SIG-M5 treated with dmso at 0.1 percent for 504 hours (cell line): ENCODE measurements around the gene RAB40C.

Experiments
- DNase-seq: peaks from one replicate; lab custom pipeline; 2025; ENCODE audit not compliant: unreplicated experiment; lab: John Stamatoyannopoulos, UW

The RAB40C gene, protein sequence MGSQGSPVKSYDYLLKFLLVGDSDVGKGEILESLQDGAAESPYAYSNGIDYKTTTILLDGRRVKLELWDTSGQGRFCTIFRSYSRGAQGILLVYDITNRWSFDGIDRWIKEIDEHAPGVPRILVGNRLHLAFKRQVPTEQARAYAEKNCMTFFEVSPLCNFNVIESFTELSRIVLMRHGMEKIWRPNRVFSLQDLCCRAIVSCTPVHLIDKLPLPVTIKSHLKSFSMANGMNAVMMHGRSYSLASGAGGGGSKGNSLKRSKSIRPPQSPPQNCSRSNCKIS

DNA sequence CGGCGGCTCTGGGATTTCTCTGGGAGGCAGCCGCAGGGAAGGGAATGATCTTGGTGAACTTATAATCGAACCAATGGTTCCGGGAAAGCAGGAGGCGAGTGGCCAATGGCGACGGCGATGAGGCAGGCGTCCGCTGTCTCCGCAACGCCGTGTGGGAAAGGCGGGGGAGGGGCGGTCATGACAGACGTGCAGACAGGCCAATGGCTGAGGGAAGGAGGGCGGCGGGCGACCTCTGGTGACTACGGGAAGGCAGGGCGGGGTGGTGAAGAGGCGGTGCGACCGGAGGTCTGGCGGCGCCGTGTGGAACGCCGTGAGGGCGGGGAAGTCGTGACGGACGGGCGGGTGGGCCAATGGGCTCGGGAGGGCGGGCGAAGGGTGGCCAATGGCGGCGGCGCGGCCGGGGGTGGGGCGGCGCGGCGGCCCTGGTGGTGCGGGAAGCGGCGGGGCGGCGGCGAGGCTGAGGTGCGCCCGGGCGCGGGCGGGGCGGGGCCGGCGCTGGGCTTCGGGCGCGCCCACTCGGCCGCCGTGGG lies at the start of gene RAB40C:
Gene RAB40C, plus strand, starts transcription at position 409 of the 530 bp plus-strand sequence. CDS start 226 bp downstream, outside the sequence.
- peak; percentile 92 for DNase-seq

DNA sequence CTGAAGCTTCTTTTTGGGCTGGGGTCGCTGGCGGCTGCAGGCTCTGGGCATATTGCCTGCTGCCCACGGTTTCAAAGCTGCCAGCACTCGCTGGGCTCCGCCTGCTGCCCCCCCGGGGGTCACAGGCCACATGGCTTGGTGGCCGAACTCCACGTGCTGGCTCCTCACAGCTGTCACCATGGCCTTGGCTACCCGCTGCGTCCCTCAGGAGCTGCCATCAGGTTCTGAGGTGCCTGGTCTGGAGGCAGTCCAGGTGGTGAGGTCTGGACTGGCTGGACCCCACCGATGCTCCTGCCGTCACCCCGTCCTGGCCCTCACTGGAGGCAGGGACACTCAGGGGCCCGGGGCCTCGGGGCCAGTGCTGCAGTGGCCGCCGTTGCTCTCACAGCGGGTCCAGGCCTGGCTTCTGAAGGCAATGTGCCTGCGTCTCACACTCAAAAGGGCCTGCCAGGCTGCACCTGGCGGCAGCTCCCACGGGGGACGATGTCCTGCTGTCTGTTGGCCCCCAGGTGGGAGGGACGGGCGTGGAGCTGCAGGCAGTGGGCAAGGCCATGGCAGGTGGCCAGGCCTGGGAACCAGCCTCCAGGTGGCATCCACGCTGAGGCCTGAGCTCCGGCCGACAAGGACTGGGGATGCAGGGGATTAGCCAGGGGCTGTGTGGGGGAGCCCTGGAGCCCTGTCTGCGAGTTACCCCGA lies 49.1 kb upstream of the RAB40C start:
- DNase-seq: no peak

DNA sequence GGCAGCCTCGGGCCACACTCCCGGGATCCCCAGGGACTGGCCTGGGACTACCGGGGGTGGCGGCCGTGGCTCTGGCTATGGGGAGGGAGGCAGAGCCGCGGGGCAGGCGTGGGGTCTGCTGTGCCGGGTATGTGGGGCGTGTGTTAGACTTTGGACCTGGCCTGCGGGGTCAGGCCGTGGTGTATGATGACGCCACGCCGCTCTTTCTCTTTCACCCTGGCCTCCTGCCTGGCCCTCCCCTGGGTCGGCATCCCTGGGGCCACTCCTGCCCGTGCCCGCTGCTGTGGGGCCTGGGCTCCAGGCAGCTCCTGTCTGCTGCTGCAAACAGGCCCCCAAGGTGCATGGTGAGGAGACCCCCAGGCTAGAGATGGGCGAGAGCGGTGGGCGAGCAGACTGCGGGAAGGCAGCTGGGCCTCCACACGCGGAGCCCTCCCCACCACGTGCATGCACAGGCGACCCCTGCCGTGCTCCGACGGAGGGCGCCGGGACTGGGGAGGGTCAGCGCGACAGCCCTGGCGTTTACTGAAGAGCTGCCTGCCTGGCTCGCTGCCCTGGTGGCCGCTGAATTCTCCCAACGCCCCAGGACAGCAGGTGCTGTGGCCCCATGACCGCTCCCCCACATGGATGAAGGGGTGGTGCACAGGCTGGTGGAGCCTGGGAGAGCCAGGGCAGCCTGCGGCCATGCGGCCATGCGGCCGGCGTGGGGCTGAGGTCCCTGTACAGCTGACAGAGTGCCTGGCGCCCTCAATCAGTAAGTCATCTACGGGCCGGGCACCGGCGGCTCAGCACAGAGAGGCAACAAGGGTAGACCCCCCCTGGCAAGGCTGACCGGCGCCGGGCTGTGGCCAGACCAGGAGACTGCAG lies 46.3 kb upstream of the RAB40C start:
- DNase-seq: no peak

DNA sequence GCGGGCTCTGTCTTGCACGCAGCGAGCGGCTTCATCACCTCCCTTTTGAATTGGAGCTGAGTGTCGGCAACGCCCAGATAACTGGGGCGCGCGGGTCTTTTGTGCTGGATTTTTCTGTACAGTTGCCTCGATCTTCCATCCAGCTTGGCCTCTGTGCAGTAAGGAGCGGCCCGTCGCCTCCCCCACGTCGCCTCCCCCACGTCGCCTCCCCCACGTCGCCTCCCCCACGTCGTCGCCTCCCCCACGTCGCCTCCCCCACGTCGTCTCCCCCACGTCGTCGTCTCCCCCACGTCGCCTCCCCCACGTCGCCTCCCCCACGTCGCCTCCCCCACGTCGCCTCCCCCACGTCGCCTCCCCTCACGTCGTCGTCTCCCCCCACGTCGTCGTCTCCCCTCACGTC lies 45.3 kb upstream of the RAB40C start:
- DNase-seq: no peak

DNA sequence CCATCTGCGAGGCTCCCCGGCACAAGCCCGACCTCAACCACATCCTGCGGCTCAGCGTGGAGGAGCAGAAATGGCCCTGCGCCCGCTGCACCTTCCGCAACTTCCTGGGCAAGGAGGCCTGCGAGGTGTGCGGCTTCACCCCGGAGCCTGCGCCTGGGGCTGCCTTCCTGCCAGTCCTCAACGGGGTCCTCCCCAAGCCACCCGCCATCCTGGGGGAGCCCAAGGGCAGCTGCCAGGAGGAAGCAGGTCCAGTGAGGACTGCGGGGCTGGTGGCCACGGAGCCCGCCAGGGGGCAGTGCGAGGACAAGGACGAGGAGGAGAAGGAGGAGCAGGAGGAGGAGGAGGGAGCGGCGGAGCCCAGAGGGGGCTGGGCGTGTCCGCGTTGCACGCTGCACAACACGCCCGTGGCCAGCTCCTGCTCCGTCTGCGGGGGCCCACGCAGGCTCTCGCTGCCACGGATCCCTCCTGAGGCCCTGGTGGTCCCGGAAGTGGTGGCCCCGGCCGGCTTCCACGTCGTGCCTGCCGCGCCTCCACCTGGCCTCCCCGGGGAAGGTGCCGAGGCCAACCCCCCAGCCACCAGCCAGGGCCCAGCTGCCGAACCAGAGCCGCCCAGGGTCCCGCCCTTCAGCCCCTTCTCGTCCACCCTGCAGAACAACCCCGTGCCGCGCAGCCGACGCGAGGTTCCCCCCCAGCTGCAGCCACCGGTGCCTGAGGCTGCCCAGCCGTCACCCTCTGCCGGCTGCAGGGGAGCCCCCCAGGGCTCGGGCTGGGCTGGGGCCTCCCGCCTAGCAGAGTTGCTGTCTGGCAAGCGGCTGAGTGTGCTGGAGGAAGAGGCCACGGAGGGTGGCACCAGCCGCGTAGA lies 42.7 kb upstream of the RAB40C start:
- DNase-seq: no peak

DNA sequence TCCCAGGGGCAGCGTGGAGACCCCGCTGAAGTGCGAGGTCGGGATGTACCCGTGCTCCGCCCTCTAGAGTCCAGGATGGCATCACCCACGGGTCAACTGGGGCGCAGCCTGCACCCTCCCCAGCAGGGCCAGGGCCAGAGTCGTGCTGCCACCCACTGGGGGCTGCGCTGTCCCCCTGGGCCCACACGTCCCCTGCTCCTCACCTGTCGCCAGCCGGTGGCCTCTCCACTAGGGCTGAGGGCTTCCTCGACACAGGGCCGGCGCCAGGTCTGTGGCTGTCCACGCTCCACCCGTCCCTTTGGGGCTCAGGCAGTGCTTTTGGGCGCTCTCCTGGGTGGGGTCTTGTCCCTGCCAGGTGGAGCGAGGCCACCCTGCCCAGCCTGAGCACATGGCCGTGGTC lies 41.3 kb upstream of the RAB40C start:
- DNase-seq: no peak

DNA sequence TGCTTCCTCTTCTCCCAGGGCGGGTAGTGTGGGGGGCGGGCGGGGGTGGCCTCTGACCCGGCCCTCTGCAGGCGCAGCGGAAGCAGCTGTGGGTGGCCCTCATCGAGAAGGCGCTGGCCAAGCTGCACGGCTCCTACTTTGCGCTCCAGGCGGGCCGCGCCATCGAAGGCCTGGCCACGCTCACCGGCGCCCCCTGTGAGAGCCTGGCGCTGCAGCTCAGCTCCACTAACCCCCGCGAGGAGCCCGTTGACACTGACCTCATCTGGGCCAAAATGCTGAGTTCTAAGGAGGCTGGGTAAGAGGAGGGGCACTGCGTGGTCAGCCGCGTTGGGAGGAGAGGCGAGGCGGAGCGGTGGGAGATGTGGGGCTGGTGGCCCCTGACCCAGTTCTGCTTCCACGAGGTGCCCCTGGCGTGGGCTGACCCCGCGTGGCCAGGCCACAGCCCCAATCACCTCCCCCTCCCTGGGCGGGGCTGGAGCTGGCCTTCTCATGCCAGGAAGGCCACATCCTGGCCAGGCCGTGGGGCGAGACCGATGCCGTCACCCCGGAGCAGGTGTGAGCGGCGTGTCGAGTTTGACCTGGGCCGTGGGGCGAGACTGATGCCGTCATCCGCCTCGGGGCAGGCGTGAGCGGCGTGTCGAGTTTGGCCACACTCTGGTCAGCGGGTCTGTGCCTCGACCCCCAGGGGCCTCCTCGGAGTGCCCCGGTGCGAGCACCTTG lies 40.2 kb upstream of the RAB40C start:
- no peak for DNase-seq

DNA sequence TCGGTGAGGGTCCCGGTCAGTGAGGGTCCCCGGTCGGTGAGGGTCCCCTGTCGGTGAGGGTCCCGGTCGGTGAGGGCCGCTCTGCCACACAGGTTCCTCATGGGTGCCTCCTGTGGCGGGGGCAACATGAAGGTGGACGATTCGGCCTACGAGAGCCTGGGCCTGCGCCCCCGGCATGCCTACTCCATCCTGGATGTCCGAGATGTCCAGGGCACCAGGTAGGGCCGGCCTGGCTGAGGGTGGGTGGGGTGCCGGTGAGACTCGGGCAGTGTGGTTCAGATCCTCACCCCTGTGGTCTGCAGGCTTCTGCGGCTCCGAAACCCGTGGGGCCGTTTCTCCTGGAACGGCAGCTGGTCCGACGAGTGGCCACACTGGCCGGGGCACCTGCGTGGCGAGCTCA lies 38.7 kb upstream of the RAB40C start:
- no peak for DNase-seq

DNA sequence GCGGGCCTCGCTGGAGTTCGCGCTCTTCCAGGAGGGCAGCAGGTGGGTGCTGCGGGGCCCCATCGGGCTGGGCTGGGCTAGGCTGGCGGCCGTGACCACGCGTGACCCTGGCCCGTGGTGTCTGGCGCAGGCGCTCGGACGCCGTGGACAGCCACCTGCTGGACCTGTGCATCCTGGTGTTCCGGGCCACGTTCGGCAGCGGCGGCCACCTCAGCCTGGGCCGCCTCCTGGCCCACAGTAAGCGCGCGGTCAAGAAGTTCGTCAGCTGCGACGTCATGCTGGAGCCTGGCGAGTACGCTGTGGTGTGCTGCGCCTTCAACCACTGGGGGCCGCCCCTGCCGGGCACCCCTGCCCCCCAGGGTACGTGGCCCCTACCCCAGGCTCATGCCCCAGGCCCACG lies 37.7 kb upstream of the RAB40C start:
- no peak for DNase-seq

DNA sequence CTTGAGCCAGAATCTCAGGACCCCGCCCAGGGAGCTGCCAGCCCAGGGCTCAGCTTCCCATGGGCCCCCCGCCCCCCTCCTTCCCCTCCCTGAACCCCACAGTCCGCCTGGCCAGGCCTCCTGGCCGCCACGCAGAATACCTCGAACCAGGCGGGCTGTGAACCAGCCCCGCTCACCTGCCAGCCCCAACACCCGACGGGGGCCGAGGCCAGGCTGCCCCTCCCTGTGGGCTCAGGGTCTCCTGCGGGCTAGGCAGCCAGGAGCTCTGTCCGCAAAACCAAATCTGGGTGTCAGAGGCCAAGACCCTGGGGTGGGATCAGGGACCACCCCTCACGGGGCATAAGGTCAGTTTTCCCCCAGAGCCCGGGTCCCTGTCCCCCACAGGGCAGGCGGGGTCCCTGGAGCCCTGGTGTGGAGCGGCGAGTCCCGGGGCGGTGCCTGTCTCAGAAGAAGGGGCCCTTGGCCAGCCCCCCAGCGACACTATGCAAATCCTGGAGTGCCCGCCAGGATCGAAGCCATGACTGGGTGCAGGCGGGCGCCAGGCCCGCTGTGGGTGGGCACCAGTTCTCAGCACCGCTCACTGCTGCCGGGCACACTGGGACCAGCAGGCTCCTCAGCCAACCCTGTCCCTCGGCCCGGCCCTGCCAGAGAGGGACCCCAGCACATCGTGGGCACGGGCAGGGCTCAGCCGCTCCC lies 36.1 kb upstream of the RAB40C start:
- DNase-seq: no peak

DNA sequence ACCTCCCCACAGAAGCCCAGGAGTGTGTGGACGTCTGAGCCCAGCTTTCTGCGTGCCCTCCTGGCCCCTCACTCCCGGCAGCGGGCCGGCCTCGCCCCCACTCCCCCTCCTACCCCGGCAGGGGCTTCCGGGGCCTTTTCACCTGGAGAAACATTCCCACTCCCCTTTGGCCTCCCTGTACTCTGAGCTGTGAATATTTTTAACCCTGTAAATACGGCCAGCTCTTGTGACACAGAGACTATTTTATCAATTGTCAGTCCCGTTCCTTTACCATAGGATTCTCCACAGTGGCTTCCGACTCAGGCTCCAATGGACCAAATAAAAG lies 35.6 kb upstream of the RAB40C start:
- DNase-seq: no peak

DNA sequence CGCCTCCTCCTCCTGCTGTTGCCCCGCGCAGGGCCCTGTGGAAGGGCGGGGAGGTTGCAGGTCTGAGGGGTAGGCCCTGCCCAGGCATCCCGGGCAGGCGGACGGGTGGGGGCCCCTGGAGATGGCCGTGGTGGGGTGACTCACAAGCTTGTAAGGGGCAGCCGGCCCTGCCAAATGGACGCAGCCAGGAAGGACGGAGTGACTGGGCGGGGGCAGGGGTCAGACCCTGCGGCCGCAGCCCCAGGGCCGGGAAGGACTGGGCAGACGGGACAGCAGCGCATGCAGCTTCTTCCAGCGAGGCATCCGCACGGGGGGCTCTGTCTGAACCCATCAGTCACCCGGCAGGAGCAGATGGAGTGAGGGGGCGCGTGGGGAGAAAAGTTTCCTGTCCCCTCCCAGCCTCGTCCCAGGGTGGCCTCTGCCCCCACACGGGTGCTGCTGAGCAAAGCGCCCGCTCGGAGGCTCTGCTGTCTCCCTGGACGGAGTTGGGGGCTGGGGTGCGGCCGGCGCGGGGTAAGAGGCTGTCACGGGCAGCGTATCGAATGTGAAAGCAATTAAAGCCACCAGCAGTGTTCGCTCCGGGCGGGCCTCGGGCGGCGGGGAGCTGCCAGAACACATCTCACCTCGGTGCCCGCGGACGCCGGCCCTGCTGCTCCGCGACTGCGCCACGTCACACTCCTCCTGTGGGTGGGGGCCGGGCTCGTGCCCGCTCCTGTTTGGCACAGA lies 35.1 kb upstream of the RAB40C start:
- DNase-seq: no peak

DNA sequence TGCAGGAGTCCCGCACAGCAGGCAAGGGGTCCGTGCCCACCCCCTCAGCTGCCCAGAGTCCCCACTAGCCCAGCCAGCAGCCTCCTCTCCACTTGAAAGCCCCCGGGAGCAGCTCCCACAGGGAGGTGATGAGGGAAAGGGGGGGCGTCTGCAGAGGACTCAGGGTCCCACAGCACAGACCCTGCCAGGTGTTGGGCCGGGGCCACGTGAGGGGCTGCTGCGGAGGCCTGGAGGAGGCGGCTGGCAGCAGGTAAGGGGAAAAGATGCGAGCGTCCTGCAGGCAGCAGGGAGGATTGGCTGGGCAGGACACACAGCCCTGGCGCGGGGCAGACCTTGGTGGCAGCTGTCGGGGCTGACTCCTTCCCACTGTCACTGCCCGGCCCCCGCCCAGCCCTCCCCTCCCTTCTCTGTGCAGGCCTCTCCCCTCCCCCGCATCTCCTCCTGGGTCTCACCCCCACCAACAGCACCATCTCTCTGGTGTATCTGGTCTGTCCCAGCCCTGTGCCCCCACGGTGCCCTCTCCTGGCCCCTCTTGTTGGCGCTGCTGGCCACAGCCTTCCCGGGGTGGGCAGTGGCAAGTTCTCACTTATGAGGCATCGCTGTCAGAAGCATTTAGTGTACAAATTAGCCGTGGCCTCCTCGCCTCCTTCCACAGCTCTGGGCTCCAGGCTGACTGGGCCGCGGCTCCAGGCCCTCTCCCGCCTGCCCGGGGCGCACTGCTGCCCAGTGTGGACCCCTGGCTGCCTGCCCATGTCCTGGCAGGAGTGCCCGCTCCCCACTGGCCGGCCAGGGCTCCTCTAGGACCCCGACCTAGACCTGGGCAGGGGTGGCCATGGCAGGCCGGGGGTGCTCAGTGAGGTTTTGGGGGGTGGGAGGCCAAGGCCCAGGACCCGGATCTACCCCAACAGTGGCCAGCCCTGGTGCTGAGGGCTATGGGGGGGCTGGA lies 34.1 kb upstream of the RAB40C start:
- DNase-seq: no peak

DNA sequence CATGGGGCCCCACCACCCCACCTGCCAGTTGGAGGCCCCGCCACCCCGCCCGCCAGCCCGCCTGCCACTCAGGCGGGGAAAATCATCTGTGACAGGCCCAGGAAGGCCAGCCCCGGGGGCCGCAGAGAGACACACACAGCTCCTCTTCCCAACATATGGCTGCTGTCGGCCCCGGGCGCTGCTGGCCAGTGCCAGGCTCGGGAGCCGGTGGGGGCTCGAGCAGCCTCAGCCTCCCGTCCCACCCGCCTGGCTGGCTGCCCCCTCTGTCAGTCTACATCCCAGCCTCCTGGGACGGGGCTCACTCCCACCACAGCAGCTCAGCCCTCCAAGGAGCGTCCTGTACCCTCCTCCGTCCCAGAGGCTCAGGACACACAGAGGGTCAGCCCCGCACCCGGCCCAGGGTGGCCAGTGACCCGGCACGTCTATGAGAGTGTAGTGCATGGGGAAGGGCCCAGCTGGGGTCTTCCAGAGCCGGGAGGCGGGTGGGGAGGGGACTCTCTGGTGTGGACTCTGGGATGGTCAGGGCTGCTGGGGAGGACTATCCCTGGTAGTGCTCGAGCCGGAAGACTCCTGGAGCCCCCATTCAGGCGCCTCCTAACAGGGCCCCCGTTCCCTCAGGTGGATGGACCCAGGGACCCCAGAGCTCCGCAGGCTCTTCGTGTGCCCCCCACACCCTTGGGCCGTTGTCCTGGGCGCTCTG lies 33.2 kb upstream of the RAB40C start:
- no peak for DNase-seq

DNA sequence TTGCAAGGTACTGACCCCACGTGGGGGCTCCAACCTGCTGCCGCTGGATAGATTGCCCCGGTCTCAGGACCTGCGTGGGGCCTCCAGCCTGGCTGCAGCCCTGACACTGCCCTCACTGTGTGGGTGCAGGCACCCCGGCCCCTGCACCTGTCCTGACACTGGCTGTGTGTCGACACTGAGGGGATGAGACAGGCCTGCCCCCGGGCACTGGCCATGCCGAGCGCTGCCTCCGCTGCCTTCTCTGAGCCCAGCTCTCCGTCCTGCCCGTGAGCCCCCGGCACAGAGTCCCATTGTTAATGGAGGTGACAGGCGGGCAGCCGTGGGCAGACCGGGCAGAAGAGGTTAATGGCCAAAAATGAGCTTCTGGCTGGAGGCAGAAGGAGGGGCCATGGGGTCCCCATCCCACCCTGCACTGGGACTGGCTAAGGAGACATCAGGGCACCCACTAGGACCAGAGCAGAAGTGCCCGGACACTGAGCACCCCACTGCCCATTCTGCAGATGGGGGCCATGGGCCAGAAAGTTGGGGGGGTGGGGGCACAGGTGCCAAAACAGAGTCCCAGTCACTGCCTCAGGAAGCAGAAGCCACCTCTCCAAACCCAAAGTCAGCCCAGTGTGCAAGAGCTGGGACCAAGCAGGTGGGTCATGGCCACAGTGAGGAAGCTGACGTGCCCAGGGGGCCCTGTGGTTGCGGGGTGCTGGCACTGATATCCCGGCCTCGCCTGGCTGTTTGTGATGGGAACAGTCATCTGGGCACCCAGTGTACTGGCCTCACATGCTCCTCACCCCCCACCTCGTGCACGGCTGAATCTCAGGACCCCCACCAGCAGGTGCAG lies 32.2 kb upstream of the RAB40C start:
- no peak for DNase-seq

DNA sequence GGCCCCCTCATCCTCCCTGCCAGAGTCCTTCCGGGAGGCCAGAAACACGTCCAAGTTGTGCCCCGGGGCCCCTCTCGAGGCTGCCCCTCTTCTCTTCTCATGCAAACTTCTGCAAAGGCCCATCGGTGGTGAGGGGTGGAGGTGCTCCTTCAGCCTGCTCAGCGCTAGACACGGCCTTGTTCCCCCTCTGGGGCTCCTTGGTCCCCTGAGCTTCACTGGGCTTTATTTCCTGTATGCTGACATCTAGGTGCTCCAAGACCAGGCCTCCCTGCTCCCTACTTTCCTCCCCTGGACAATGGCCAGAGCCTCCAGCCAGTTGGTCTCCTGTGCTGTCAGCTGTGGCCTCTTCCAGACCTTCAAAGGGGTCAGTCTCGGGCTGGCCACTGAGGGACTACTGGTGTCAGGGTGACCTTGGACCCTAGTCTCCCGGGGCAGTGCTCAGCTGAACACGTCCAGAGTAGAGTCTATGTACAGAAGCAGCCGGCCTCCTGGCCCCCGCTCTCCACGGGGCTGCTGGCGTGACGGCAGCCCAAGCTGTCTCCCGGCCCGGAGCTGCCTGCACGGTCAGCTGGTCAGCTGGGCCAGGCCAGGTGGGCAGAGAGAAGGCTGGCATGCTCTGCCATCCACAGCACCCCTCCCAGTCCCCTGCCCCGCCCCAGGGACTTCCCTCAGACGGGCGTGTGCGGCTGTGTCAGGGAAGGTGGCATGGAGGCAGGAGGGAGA lies 31.4 kb upstream of the RAB40C start:
- no peak for DNase-seq
